Liver (tissue), 9 donors: ENCODE data around the gene CD8A. TPM values are rescaled to one million over a fixed set of nuclear protein-coding genes. Genes with fewer than 3 reads are reported as not detected.

Experiments used
- DNase-seq: peaks from one replicate; pipeline ENCODE4 v3.0.0-alpha.2; 2017; ENCODE audit warnings: low spot score
- H3K27ac ChIP-seq, 2 donors: one replicate each; pipeline ENCODE4 v1.7.0; 2013; ENCODE audit warnings: inconsistent platforms in 2 of 2, low read length in 2 of 2, control low read depth in 1 of 2, low read depth in 1 of 2, mild to moderate bottlenecking in 1 of 2
- H3K27me3 ChIP-seq, 4 donors: one replicate each; pipeline versions ENCODE4 v1.6.1 to v1.7.0; 2013; ENCODE audit warnings: low read length in 3 of 4, inconsistent platforms in 1 of 4, mild to moderate bottlenecking in 1 of 4, moderate library complexity in 1 of 4; ENCODE audit not compliant: control insufficient read depth in 4 of 4, insufficient read depth in 4 of 4
- H3K36me3 ChIP-seq, 4 donors: one replicate each; pipeline versions ENCODE4 v1.6.1 to v1.7.0; 2013; ENCODE audit warnings: low read length in 3 of 4, mild to moderate bottlenecking in 3 of 4, low read depth in 1 of 4, moderate library complexity in 1 of 4; ENCODE audit not compliant: control insufficient read depth in 4 of 4, insufficient read depth in 3 of 4
- H3K4me1 ChIP-seq, 4 donors: one replicate each; pipeline versions ENCODE4 v1.6.1 to v1.7.0; 2013; ENCODE audit warnings: low read length in 3 of 4, mild to moderate bottlenecking in 3 of 4, moderate library complexity in 1 of 4; ENCODE audit not compliant: control insufficient read depth in 4 of 4, insufficient read depth in 4 of 4
- H3K4me3 ChIP-seq, 3 donors: one replicate each; pipeline versions ENCODE4 v1.6.1 to v1.7.0; 2013; ENCODE audit warnings: low read length in 3 of 3, control low read depth in 1 of 3, low read depth in 1 of 3, mild to moderate bottlenecking in 1 of 3
- H3K9ac ChIP-seq, 2 donors: one replicate each; pipeline ENCODE4 v1.7.0; 2013; ENCODE audit warnings: low read length in 2 of 2, mild to moderate bottlenecking in 2 of 2, moderate library complexity in 2 of 2, control low read depth in 1 of 2, low read depth in 1 of 2
- H3K9me3 ChIP-seq, 4 donors: one replicate each; pipeline versions ENCODE4 v1.6.1 to v1.7.0; 2013; ENCODE audit warnings: low read length in 3 of 4; ENCODE audit not compliant: control insufficient read depth in 4 of 4
- ATF3 ChIP-seq: IDR thresholded peaks from 2 replicates; pipeline ENCODE4 v1.6.1; 2016; ENCODE audit warnings: antibody characterized with exemption
- CTCF ChIP-seq: fragments of 150-350 bp; IDR thresholded peaks from 2 replicates; pipeline ENCODE4 v1.5.1; 2017; ENCODE audit warnings: improper control_type of control experiment, low read depth, low read length; ENCODE audit not compliant: missing input control
- EGR1 ChIP-seq, 2 donors: IDR thresholded peaks; 2 replicates each; pipeline ENCODE4 v1.6.1; 2016 to 2018; ENCODE audit warnings: antibody characterized with exemption in 2 of 2, low read depth in 2 of 2
- FOXA1 ChIP-seq: IDR thresholded peaks from 2 replicates; pipeline ENCODE4 v1.6.1; 2016; ENCODE audit warnings: antibody characterized with exemption
- FOXA2 ChIP-seq: IDR thresholded peaks from 2 replicates; pipeline ENCODE4 v1.6.1; 2016; ENCODE audit warnings: antibody characterized with exemption
- GABPA ChIP-seq, 2 donors: IDR thresholded peaks in 1 of 2; conservative IDR thresholded peaks in 1 of 2; 2 replicates each; pipeline ENCODE4 v1.6.1; 2016; ENCODE audit warnings: antibody characterized with exemption in 2 of 2, mild to moderate bottlenecking in 1 of 2, moderate library complexity in 1 of 2
- HNF4A ChIP-seq, 2 donors: conservative IDR thresholded peaks; 2 replicates each; pipeline ENCODE4 v1.6.1; 2016; ENCODE audit warnings: antibody characterized with exemption in 2 of 2, mild to moderate bottlenecking in 2 of 2
- HNF4G ChIP-seq: IDR thresholded peaks from 2 replicates; pipeline ENCODE4 v1.6.1; 2016; ENCODE audit warnings: antibody characterized with exemption
- JUND ChIP-seq, 2 donors: IDR thresholded peaks; 2 replicates each; pipeline ENCODE4 v1.6.1; 2016; ENCODE audit warnings: antibody characterized with exemption in 2 of 2
- MAX ChIP-seq: IDR thresholded peaks from 2 replicates; pipeline ENCODE4 v1.6.1; 2016; ENCODE audit warnings: antibody characterized with exemption
- NR2F2 ChIP-seq: IDR thresholded peaks from 2 replicates; pipeline ENCODE4 v1.6.1; 2016; ENCODE audit warnings: antibody characterized with exemption
- RAD21 ChIP-seq, 2 donors: IDR thresholded peaks; 2 replicates each; pipeline ENCODE4 v1.6.1; 2016; ENCODE audit warnings: antibody characterized with exemption in 2 of 2, mild to moderate bottlenecking in 2 of 2
- REST ChIP-seq: IDR thresholded peaks from 2 replicates; pipeline ENCODE4 v1.6.1; 2016; ENCODE audit warnings: antibody characterized with exemption, mild to moderate bottlenecking
- RXRA ChIP-seq, 2 donors: IDR thresholded peaks; 2 replicates each; pipeline ENCODE4 v1.6.1; 2017 to 2018; ENCODE audit warnings: antibody characterized with exemption in 2 of 2, mild to moderate bottlenecking in 1 of 2
- SP1 ChIP-seq: IDR thresholded peaks from 2 replicates; pipeline ENCODE4 v1.6.1; 2018; ENCODE audit warnings: antibody characterized with exemption, mild to moderate bottlenecking
- TAF1 ChIP-seq: conservative IDR thresholded peaks from 2 replicates; pipeline ENCODE4 v1.6.1; 2016; ENCODE audit warnings: antibody characterized with exemption, mild to moderate bottlenecking
- YY1 ChIP-seq: IDR thresholded peaks from 2 replicates; pipeline ENCODE4 v1.6.1; 2016; ENCODE audit warnings: antibody characterized with exemption, mild to moderate bottlenecking
- ZBTB33 ChIP-seq: IDR thresholded peaks from 2 replicates; pipeline ENCODE4 v1.6.1; 2016; ENCODE audit warnings: antibody characterized with exemption
- WGBS: extraction: QIAGEN DNeasy Blood & Tissue Kit; methylation state at CpG from one replicate; pipeline ENCODE4 v1.1.7; 2013; 5-methylcytosine and 5-hydroxymethylcytosine counted together
- polyA plus RNA-seq, 2 donors: library from polyadenylated mRNA; stranded (reverse) in 1 of 2; unstranded in 1 of 2; fragments of 200-250 nt in 1 of 2; fragments of >200 nt in 1 of 2; fragmentation: Nextera tagmentation in 1 of 2; extraction: Ambion mirVana in 1 of 2; gene quantifications; one replicate each; pipeline versions ENCODE4 v1.2.1 to v1.2.3, GENCODE V29; 2013 to 2015
- total RNA-seq, 2 donors: library from RNA; depleted of rRNA; stranded (reverse); fragments of >200 nt; gene quantifications; one replicate each; pipeline ENCODE4 v1.2.3, GENCODE V29; 2014
- donor health status: healthy.
- donor health status: healthy.
- donor health status: healthy.
- donor health status: healthy.
- donor health status: healthy.

The CD8A gene
- total and polyA plus RNA-seq, 4 donors = 0.42 to 1.8 (median 0.69) TPM

- no peak overlapping the region for H3K4me3 ChIP-seq
- no peak overlapping the region for H3K27ac ChIP-seq
- H3K27me3 ChIP-seq = no peaks in the 10 kb centered on the region
- no peaks in the 10 kb centered on the region for H3K9me3 ChIP-seq
- peaks cover 9 to 66% (median 45%) of the 10 kb centered on the region in 4 donors for H3K36me3 ChIP-seq
- no peak for TF ChIP-seq SP1
- TF ChIP-seq NR2F2 = no peak
- no peak for TF ChIP-seq ZBTB33
- TF ChIP-seq YY1 = no peak
- no peak for TF ChIP-seq REST
- no peak for TF ChIP-seq FOXA2
- TF ChIP-seq CTCF = no peak
- TF ChIP-seq HNF4G = no peak
- no peak for TF ChIP-seq JUND (IDR thresholded peaks at IDR 0.05)
- no peak for TF ChIP-seq TAF1
- no peak for TF ChIP-seq GABPA (IDR thresholded peaks at IDR 0.05 in 1 of 2, conservative IDR thresholded peaks at IDR 0.05 in 1 of 2)
- 91% methylated on average over 4 of the region's 4 CpGs for WGBS
- no peak overlapping the region for H3K9ac ChIP-seq
- H3K4me1 ChIP-seq = no peaks in the 10 kb centered on the region
- DNase-seq = no peak
These were observed 20.9 kb downstream of the CD8A start for GRCh38 chr2:86769838-86770237.

- no peak overlapping the region for H3K4me3 ChIP-seq
- H3K9ac ChIP-seq = no peak overlapping the region
- no peaks in the 10 kb centered on the region for H3K27me3 ChIP-seq
- H3K4me1 ChIP-seq = no peaks in the 10 kb centered on the region
- H3K36me3 ChIP-seq = peaks cover 6 to 55% (median 36%) of the 10 kb centered on the region in 4 donors
- 88% methylated on average over 5 of the region's 5 CpGs for WGBS
- DNase-seq = no peak
- H3K9me3 ChIP-seq = no peaks in the 10 kb centered on the region
- no peak overlapping the region for H3K27ac ChIP-seq
- TF ChIP-seq HNF4A (conservative IDR thresholded peaks at IDR 0.05) (no peak), EGR1 (IDR thresholded peaks at IDR 0.05; ENCODE audit: low read depth in 2 of 2) (no peak), RAD21 (IDR thresholded peaks at IDR 0.05) (no peak), FOXA1 (no peak), SP1 (no peak), FOXA2 (no peak), GABPA (IDR thresholded peaks at IDR 0.05 in 1 of 2, conservative IDR thresholded peaks at IDR 0.05 in 1 of 2) (no peak), MAX (no peak), ATF3 (no peak), RXRA (IDR thresholded peaks at IDR 0.05) (no peak), HNF4G (no peak), JUND (IDR thresholded peaks at IDR 0.05) (no peak), NR2F2 (no peak), YY1 (no peak), REST (no peak)
These were observed 22.3 kb downstream of the CD8A start for GRCh38 chr2:86768189-86768949.
